HT-29 (cell line): ENCODE measurements around the gene ACTA2. TPM values are rescaled to one million over a fixed set of nuclear protein-coding genes. Genes with fewer than 3 reads are reported as not detected.

Experiments used
- DNase-seq: peaks from one replicate; pipeline ENCODE4 v3.0.0-alpha.2; 2015; ENCODE audit warnings: low spot score
- small RNA-seq: library from RNA; depleted of rRNA; stranded (forward); fragments of <200 nt; gene quantifications from one replicate; pipeline ENCODE3, GENCODE V24; 2014
- total RNA-seq: library from RNA; depleted of rRNA; stranded (reverse); fragments of >200 nt; shearing (Covaris generic); gene quantifications from 2 replicates; pipeline ENCODE4 v1.2.3, GENCODE V29; 2014; rRNA removed

The ACTA2 gene
- total RNA-seq, 1 experiment from 2014 or later = 0.31 TPM

DNA sequence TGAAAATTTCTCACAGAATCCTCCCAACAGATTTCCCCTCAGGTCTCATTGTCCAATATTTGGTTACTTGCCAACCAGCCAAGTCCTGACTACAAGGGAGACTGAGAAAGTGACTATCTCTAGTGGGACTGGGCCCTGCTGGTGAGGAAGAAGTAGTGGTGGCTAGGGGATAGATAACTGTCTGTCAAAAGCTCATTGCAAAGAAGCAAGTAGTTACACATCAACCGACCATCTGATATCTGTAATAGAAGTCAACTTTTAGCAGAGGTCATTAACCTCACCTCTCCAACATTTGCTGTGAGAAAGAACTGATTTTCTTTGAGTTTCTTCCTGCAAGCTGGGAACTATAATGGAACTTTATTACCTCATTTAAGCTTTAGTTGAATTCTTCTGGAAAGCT lies 57.3 kb downstream of the ACTA2 start:
- no peak for DNase-seq

- DNase-seq = no peak
Measured at GRCh38 chr10:88893611-88894010, 59.0 kb downstream of the ACTA2 start.

GRCh38 chr10:88892222-88892967 lies 60.2 kb downstream of the ACTA2 start:
- DNase-seq = no peak

GRCh38 chr10:88890681-88891381 lies 61.7 kb downstream of the ACTA2 start:
- DNase-seq = no peak

DNA sequence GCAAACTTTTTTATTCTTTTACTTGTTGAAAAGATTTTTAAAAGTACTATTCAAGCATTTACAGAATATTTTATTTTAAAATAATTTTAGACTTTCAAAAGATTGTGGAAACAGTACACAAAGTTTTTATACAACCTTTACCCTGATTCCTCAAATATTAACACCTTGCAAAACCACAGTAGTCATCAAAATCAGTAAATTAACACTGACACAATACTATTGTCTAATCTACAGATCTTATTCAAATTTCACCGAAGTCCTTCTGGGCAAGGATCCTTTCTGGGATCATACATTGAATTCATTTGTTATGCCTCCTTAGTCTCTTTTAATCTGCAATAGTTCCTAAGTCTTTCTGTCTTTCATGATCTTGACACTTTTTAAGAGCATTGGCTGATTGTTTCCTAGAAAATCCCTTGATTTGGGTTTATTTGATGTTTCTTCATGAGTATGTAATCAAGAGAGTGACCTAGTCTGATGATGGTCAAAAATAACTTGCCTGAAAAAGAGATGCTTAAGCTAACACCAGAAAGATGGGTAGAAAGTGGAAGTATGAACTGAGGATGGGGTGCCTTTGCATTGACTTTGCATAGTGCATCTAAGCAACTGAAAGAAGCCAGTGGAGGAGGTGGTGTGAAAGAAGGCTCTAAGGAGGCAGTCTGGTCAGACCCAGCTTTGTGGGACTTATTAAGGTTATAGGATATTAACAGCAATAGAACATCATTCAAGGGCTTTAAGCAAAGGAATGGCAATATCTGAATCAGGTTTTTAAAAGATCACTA lies 62.8 kb downstream of the ACTA2 start:
- no peak for DNase-seq

DNA sequence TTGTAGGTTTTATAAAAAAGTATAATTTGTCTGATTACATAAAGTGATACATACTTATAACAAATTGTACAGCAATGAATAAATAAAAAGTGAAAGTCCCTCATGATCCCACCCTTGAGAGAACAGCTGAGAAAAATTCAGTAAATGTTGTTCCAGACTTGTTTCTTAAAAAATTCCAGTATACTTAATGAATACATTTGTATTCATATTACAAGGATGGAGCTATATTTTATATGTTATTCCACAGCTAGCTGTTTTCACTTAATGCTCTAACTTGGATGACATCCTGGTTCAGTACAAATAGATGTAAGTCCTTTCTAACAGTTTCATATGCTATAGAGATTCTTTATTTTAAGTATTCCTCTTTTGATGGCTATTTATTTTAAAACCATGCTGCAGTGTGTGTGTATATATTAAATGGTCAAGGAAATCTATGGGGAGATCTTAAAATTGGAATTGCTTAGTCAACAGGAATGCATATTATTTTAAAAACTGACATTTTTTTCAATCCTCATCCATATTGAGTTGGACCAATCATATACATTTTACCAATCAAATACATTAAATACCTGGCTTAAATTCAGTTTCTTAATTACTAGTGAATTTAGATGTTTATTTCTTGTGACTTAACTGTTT lies 63.6 kb downstream of the ACTA2 start:
- DNase-seq = no peak

GRCh38 chr10:88886557-88886956 lies 66.0 kb downstream of the ACTA2 start:
- DNase-seq = no peak

Small RNAs within 50 kb of the gene (small RNA-seq; reads per million reads assigned to genes)
- gene RF02116 = not detected

Other genes with a start within 250 kb of the ACTA2 start
- gene LIPK, start 246.5 kb downstream of the ACTA2 start, total RNA-seq = not detected in 2 replicates
- gene LIPN, start 192.8 kb downstream of the ACTA2 start, total RNA-seq = not detected in 2 replicates
- not detected in 2 replicates for gene LIPM, start 150.0 kb downstream of the ACTA2 start, total RNA-seq
- gene ANKRD22, start 100.9 kb downstream of the ACTA2 start, total RNA-seq = 6.2 and 7.2 TPM in 2 replicates
- 61.2 and 79.2 TPM in 2 replicates for gene STAMBPL1, start 72.5 kb downstream of the ACTA2 start, total RNA-seq
- gene FAS, start 38.0 kb upstream of the ACTA2 start, total RNA-seq = 2.5 and 4.3 TPM in 2 replicates